IPS-NIHi11 (cell line): Measurements from ENCODE around the gene P4HA2.

Experiments used
- DNase-seq: peaks from one replicate; pipeline ENCODE4 v3.0.0; 2012; ENCODE audit warnings: mixed read lengths, low spot score

P4HA2 gene

DNA sequence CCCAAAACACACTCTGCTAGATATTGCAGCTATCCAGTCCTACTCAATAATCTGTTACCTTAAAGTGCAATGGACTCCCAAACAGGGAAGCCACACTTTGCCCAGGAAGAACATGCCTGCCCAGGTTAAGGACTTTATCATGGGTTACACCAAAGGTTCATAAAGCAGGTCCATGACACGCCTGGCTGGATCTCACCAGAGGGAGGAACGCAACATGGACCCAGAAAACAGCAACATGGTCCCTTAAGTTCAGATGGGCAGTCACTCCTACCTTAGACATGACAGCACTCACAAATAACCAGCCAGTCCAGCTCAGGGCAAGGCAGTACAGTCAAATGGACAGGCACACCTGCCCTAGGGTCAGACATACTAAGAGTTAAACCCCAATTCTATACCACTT, 3.8 kb downstream of the P4HA2 start:
- no peak for DNase-seq

DNA sequence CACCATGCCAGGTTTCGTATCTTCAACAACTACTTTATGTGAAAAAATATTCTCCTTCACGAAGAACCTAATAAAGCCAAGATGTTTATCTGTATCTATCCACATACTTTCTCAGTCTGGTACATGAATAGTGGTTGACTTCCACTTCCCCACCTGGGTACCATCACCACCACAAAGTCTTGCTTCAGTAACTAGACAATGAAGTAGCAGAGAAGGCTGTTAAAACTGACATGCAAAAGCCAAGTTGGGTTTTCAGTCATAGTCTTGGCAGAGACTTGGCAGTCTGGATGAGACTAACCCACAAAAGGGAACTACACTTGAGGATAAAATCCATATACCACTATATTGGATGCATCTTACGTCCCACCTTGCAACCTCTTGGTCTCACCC, 5.0 kb downstream of the P4HA2 start:
- DNase-seq = no peak

DNA sequence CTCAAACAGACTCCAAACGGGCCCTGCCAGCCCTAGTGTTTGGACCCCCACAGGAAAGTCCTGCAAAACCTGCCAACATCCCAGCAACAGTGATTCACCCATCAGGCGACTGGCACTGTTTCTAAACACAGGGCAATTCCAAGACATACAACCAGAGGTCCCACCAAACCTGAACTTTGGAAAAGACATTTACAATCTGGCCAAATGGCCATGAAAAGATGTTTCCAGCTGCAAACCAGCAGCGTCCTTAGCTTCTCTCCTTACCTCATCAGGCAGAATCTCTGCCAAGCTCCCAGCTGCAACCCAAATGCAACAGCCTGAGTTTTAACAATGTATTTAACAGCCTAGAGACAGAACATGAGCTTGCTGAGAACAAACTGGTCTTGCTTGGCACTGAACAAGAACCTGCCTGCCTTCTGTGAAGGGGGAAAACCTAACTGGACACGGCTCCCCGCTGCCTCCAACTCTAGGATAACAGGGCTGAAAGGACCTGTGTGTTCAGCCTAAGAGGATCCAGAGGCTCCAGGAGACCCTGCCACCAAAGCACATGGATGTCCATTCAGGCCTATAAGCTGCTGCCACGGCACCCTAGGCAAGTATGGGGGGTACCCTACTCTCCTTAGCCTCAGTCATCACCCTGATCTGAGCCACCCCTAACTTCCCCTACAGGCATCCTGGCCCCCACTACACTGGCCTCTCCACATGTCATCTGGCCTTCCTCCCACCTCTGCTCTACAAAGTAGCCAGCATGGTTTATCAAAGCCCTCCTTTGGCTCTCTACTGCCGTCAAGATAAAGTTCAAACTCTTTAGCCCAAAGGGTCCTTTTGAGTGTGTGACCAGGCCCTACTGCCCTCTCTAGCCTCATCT, 5.6 kb downstream of the P4HA2 start:
- DNase-seq = no peak

DNA sequence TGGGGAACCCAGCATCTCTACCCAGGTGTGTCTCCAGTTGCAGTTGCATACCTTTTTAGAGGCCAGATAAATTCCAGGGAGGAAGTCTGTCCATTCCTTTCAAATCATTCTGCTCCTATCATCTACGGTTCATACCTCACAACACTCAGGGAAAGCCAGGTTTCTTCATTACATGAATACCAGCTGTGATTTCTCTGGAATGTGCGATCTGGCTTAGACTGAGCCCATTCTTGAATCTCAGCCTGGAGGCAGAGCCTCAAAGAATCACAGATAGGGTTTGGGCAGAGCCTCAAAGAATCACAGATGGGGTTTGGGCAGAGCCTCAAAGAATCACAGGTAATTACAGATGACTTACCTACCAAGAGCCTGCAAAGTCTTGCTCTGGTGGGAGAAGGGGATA, 7.2 kb downstream of the P4HA2 start:
- DNase-seq = no peak

DNA sequence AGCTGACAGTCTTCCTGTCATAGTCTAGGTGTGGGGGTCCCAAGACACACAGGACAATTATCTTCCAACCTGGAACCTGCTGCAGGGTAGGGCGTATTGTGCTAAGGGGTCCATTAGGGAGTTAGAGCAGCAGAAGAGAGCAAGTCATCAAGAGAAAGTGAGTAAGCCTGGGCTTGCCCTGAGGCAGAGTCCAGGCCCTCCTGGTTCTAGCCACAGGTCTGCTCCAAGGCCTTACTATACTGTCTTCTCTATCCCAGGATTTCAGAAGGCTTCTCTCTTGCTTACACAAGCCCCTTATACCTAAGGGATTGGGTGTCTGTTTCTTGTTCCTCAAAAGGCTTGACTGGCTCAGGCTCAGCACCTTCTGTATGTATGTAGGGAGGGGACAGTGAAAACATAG, 7.7 kb downstream of the P4HA2 start:
- no peak for DNase-seq

DNA sequence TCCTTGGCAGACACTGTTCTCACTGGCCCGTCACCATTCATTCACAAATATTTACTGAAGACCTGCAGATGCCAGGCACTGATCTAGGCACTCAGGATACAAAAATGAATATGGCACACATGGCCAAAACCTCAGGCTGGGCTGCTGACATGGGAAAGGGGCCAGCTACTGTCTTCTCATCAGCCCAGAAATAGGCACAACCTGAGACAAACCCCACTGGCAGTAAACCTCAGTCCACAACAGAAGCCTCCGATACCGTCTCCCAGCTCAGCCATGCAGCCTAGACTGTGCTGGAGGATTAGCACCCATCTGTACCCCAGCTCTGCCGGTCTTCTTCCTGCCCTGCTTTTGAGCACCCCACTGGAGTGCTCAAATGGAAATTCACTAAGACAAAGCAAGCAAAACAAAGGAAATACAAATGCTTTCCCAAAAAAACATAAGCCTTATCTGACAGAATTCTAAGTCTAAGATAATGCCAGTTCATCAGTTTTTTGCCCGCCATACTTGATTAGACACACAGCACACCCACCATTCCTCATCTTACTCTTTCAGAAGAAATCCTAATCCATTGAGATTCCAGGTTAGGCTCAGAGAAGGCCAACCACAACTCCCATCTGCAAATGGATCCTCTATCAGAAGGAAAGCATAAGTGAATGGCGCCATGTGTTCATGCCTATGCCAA, 8.2 kb downstream of the P4HA2 start:
- DNase-seq = no peak

DNA sequence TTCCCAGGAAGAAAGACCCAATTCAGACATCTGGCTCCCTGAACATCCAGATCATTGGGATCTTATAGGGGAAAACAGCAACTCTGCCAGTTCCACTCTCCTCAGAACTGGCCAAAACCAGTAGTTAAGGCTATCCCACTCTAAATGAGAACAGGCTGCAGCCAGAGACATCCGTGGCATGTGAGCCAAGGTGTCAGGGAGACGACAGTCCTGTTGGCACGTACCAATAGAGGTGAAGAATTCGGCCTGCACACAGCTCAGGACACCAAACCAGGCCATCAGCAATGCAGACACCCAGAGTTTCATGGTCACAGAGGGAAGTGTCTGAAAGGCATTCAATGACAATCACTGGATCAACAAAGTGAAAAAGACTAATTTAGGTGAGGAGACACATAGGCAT, 9.3 kb downstream of the P4HA2 start:
- DNase-seq = no peak

DNA sequence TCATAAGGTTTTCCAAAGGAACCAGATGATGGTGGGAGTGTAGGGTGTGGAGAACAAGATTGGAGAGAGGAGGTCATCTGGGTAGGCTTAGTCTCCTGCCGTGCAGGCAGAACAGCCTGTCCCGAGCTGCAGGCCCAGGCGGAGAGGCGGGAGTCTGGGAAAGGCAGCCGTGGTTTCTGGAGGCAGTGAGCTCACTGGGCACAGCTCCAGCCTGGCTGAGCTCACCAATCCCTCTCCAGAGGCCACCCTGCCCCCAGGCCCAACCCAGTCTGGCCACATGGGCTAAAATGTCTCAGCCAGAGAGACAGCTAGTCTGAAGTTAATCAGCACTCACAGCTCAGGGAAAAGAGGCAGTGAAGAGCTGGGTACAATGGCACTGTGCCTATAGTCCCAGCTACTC, 12.3 kb downstream of the P4HA2 start:
- DNase-seq = peak; percentile 62

DNA sequence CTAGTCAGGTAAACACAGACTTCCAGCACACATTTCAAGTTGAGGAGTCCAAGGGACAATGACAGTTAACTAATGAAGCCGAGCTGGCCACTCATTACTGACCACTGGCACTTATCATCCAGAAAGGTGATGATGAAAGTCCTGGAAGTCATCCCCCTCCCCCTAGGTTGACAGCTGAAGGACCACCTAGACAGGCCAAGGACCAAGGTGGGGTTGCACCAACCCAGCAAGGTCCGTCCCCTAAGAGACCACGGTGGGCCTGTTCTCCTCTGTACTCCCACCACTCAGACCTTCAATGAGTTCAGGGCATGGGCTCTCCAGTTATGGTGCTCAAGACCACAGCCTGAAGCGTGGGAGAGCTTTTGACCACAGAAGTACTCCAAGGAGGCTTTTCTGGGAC, 13.2 kb downstream of the P4HA2 start:
- DNase-seq = no peak

DNA sequence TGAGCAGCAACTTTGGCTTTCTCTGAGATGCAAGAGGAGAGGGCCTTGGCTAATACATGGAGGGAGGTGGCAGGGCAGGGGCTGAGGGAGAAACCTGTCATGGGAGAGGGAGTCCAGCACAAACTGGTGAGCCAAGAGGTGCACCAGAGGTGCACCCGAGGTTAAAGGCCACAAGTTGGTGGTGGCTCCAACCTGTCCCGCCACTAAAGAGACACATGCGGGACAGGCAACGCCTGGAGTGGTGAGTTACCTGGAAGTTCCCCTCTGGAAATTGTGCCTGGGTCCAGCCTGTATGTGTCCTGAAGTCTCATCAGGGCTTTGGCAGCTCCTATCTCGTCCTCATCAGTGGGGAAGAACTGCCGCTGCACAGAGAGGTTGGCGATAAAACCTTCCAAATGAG, 14.0 kb downstream of the P4HA2 start:
- no peak for DNase-seq

DNA sequence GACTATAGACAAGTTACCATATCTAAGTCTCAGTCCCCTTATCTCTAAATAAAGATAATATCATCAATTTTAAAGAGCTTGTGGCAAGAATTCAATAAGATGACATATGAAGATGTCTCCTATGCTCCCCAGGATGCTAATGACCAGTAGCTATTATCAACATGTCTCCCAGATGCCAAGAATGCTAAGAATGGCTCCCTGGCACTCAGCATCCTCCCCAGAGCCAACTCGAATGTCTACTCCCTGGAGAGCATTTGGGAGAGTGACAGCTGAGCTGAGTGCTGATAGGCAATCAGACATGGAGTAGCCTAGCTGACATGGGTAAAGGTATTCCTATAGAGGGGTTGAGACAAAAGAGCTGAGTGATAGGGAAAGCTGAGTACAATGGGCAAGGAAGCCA, 15.9 kb downstream of the P4HA2 start:
- DNase-seq = no peak

DNA sequence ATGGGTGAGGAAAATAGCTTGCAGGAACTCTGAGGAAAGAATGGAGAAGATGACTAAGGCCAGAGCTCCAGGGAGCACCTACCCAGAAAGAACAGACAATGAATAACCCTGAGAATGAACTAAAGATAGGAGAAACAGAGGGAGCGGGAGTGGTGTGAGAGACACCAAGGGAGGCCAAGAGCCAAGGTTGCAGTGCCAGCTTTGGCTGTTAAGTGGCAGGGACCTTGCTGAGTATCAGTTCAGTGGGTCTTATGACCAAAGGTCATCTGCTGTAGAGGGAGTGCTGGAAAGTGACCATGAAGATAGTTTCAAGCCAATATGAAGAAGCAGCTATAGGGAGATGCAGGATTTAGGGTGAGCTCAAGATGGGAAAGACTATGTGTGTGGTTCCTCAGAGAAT, 16.7 kb downstream of the P4HA2 start:
- DNase-seq = no peak

DNA sequence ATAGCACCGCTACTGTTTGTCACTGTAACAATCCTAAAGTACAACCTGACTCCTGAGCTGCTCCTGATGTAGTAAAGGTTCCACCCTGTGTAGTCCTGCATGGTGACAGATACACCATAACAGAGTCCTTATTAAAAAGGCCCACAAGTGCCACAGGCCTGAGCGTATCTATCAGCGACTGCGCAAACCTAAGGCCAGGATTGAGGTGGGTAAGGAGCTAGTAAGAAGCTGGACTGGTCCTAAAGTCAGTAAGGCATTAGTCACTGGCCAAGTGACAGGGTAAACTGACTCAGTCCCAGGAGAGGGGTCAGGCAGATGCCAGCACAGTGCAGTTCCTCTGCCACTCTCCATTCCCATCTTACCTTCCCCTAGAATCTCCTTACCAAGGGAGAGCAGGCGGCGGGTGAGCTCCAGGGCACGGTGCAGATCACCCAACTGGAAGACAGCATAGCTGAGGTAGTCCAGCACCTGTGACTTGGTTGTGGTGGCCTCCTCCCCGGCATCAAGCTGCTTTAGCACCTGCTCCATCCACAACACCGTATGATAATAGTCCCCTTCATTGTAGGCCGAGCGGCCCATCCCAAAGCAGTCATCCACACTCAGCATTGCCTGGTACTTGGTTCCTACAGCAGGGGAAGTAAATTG, 17.6 kb downstream of the P4HA2 start:
- DNase-seq = no peak

DNA sequence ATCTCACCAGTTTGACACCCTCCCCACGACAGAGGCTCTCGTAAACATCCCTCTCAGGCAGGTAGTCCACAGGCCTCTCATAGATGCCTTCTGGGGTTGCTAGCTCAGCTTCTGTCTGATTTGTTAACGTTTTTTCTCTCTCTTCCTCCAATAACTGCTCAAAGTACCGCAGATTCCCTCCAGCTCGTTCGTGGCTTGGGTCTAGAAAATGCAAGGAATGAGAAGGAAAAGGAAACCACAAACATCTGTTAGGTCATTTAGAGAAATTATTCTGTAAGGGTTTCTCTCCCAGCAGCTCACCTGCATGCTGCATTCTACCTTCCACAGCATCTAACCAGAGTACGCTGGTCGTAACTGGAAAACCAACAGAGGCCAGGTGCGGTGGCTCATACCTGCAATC, 18.5 kb downstream of the P4HA2 start:
- no peak for DNase-seq

DNA sequence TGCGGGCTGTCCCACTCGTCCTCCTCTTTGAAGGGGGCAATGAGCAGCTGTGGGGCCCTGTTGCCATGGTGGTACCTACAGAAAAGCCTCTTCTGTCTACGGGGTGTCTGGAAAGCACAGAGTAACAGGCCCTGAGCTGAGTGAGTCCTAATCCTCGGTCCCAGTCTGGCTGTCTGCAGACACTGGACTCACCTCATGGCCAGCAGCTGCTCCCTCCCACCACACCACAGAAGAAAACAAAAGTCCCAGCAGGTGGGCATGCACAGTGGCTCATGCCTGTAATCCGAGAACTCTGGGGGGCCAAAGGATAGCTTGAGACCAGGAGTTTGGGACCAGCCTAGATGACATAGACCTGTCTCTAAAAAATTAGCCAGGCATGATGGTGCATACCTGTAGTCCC, 19.9 kb downstream of the P4HA2 start:
- DNase-seq = peak; percentile 29

DNA sequence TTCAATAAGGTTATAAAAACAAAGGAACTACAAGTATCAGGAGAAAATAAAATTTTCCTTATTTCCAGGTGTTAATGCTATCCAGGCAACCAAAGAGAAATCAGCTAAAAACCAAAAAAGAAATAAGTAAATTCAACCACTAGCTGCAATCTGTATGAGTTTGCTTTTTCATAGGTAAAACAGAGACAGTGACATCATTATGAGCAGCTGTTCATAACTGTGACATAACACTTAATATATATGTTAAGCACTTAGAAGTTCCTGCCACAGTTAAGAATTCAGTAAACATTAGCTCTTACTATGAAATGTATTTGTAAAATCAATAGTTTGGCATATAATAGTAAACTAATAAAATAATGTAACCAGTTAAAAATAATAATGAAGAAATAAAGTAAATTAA, 20.9 kb downstream of the P4HA2 start:
- no peak for DNase-seq

DNA sequence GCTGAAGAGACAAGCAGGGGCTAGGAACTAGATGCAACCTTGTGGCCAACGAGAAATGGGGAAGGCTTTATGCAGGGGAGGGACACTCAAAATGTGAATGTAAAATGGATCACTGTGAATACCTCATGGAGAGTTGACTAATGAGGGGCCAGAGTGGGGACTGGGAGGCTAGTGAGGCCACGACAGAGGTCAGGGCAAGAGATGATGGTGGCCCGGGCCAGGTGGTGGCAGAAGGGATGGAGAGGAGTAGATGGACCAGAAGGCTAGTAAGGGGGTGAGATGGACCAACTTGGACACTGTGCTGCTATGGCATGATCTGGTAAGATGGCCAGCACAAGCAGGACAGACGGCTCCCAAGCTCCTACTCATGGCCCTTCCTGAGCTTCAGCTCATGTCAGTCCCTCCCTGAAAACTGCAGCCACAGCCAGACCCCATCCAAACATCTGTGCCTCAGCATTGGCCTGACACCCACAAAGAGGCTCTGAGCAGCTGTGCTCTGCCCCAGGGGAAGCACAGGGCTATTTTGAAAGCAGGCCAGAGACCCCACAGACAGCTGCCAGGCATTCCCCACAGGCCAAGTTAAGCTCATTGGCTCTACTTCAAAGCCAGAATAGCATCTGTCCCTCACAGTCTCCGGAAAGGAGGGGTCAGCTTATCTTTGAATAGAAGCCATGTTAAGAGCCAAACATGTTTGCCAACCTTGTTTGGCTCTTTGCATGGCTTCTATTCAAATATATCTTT, 22.1 kb downstream of the P4HA2 start:
- no peak for DNase-seq

DNA sequence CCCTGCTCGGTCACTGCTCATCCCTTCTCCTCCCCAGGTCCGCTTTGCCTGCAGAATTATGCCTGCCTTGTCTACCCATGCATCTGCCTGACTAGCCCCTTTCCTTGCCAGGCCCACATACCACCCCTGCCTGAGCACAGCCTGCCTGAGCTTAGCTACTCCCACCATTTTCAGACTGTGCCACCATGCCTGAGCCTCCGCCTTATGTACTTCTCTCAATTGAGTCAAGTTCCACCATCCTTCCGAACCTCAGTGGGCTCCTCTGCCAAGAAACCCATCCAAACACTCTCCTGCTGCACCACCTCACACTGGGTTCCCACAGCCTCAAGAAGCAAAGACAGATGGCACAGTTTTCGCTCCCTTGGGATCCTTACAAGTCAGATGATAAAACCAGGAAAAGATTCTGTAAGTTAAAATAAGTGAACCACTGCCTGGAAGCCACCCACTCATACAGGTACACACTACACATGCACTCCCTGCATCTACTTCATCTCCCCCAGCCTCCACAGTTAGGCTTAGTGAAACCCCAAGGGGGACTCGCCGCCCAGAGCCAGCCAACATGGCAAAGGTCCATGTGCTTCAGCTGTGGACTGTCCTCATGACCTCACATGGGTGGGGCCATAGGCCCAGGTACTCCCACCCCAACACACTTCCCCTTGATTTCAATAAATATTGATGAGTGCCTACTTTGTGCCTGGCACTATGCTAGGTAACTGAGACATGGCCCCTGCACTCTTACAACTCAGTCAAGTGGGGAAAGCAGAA, 23.1 kb downstream of the P4HA2 start:
- no peak for DNase-seq

DNA sequence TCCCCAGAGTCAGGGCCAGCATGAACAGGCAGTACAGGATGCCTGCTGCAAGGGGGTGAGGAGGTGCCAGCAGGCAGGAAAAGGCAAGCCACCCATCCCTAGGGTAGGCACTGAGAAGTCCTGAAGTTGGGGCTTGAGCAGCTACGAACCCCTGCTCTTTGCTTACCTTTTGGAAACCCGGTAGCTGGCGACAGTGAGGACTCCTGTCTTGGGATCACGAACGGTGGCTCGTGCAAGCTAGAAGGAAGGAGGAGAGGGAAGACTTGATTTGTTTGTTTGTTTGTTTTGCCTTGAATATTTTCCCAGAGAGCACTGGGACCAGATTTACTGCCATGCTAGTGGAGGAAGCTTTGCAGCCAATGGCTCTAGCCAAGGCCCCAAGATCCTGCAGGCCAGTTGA, 23.7 kb downstream of the P4HA2 start:
- DNase-seq = no peak

DNA sequence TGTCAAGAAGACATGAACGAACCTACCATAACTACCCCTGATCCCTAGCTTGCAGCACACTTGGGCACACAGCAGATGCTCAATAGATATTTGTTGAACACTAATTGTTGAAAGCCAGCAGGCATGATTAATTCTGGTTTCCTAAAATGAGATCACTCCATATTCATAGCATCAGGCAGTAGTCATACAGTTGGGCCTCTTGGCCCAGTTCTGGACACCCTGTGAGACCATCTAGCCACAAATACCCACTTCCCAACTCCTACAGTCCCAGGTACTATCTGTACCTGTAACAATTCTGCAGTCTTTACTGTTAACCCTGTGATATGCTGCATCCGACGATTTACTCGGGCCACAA, 24.2 kb downstream of the P4HA2 start:
- DNase-seq = no peak

DNA sequence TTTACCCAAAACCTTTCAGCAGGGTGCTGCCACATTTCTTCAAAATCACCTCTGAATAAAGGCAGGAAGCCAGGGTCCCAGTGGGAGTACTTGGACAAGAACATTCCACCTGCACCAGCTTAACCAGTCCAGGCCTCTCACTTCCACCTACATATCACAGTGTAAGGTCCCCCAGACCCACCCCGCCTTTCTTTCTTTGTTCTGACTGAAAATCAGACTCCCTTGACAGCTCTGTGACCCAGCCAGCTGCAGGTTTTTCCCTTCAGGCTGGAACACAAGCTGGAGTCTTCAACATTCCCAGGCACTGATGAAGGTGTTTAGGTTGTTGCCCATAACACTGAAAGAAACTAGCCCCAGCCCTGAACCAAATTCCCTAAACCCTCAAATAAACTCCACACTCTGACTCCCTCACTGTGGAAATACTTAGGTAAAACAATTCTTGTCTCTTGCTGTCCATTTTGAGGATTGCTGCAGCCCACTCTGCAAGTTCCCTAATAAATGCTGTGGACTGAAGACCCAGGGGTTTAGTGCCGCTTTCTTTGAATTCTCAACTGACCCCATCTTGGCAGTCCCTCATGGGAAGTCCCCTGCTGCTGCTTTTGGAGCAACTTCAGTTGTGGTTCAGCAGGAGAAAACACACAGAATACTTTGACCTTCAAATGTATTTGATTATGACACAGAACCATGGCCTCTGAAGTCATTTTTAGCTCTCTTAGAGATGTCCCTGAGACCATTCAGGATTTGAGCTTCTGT, 24.8 kb downstream of the P4HA2 start:
- no peak for DNase-seq
